Measurements from ENCODE around the gene POM121L2.

POM121L2 gene

GRCh38 chr6:27312146-27312949 lies at the start of gene POM121L2:
Gene POM121L2 (minus strand): TSS chr6:27312273. CDS start chr6:27312170, 103 bp downstream.
- no peak for DNase-seq (ENCODE audit: low read depth)

- no peak for DNase-seq (ENCODE audit: low read depth)
These were observed 47.2 kb upstream of the POM121L2 start for GRCh38 chr6:27359231-27359630.

- DNase-seq (ENCODE audit: low read depth), result no peak
These were observed 46.7 kb upstream of the POM121L2 start for GRCh38 chr6:27358786-27359185.

GRCh38 chr6:27352850-27353249 lies 40.8 kb upstream of the POM121L2 start:
- DNase-seq (ENCODE audit: low read depth), result no peak

- no peak for DNase-seq (ENCODE audit: low read depth)
These were observed 22.1 kb upstream of the POM121L2 start for GRCh38 chr6:27334141-27334540.

GRCh38 chr6:27333642-27334040 lies 21.6 kb upstream of the POM121L2 start:
- no peak for DNase-seq (ENCODE audit: low read depth)

GRCh38 chr6:27332692-27333641 lies 20.9 kb upstream of the POM121L2 start:
- DNase-seq (ENCODE audit: low read depth), result peak; percentile 60

- no peak for DNase-seq (ENCODE audit: low read depth)
These were observed 15.1 kb upstream of the POM121L2 start for GRCh38 chr6:27327023-27327738.

- no peak for DNase-seq (ENCODE audit: low read depth)
These were observed 9.8 kb upstream of the POM121L2 start for GRCh38 chr6:27321901-27322300.

- DNase-seq (ENCODE audit: low read depth), result no peak
These were observed 9.3 kb upstream of the POM121L2 start for GRCh38 chr6:27321370-27321769.

- DNase-seq (ENCODE audit: low read depth), result no peak
These were observed 6.9 kb upstream of the POM121L2 start for GRCh38 chr6:27318973-27319372.

- no peak for DNase-seq (ENCODE audit: low read depth)
These were observed 2.0 kb upstream of the POM121L2 start for GRCh38 chr6:27314046-27314445.

GRCh38 chr6:27312950-27313271 lies 838 bp upstream of the POM121L2 start:
- no peak for DNase-seq (ENCODE audit: low read depth)

GRCh38 chr6:27311806-27312145 lies 297 bp downstream of the POM121L2 start:
- no peak for DNase-seq (ENCODE audit: low read depth)

- DNase-seq (ENCODE audit: low read depth), result no peak
These were observed 8.3 kb downstream of the POM121L2 start for GRCh38 chr6:27303613-27304272.

- DNase-seq (ENCODE audit: low read depth), result no peak
These were observed 14.0 kb downstream of the POM121L2 start for GRCh38 chr6:27297857-27298730.

- no peak for DNase-seq (ENCODE audit: low read depth)
These were observed 14.6 kb downstream of the POM121L2 start for GRCh38 chr6:27297484-27297856.

GRCh38 chr6:27296106-27296783 lies 15.8 kb downstream of the POM121L2 start:
- DNase-seq (ENCODE audit: low read depth), result no peak

- no peak for DNase-seq (ENCODE audit: low read depth)
These were observed 16.6 kb downstream of the POM121L2 start for GRCh38 chr6:27295301-27296079.

- no peak for DNase-seq (ENCODE audit: low read depth)
These were observed 17.7 kb downstream of the POM121L2 start for GRCh38 chr6:27294409-27294808.
